K562 (cell line): ENCODE results near the gene AMPD1. TPM values are rescaled to one million over a fixed set of nuclear protein-coding genes. Genes with fewer than 3 reads are reported as not detected.

Source experiments
- AFF4 ChIP-seq: sonication (generic); formaldehyde crosslinking; IDR thresholded peaks from 2 replicates; pipeline ENCODE4 v1.8.0; 2023; ENCODE audit warnings: mild to moderate bottlenecking, missing genetic modification reagents
- BRD4 ChIP-seq: fragments of 200-600 bp; sonication (generic); IDR thresholded peaks from 2 replicates; pipeline ENCODE4 v1.6.1; 2017; ENCODE audit warnings: inconsistent platforms
- CTCF ChIP-seq, 3 experiments: IDR thresholded peaks in 2 of 3; conservative IDR thresholded peaks in 1 of 3; 2 replicates each; pipeline ENCODE4 v1.5.1; 2011 to 2012; ENCODE audit warnings: low read length in 3 of 3, mild to moderate bottlenecking in 3 of 3, control low read depth in 2 of 3, improper control_type of control experiment in 1 of 3, inconsistent platforms in 1 of 3, low read depth in 1 of 3, mixed read lengths in 1 of 3, moderate library complexity in 1 of 3; ENCODE audit not compliant: insufficient read depth in 2 of 3
- EWSR1 ChIP-seq: fragments of 450-650 bp; IDR thresholded peaks from 2 replicates; pipeline ENCODE4 v1.6.1; 2018; ENCODE audit warnings: borderline replicate concordance, mild to moderate bottlenecking, low read depth, moderate library complexity; ENCODE audit not compliant: partially characterized antibody
- FOXP1 ChIP-seq: sonication (generic); formaldehyde crosslinking; IDR thresholded peaks from 2 replicates; pipeline ENCODE4 v1.8.0; 2022; ENCODE audit warnings: mild to moderate bottlenecking, missing genetic modification reagents
- HBP1 ChIP-seq: fragments of 450-650 bp; formaldehyde crosslinking; IDR thresholded peaks from 2 replicates; pipeline ENCODE4 v1.4.0; 2022; ENCODE audit warnings: missing genetic modification characterization
- LARP7 ChIP-seq: fragments of 450-650 bp; IDR thresholded peaks from 2 replicates; pipeline ENCODE4 v1.6.1; 2016
- MCM5 ChIP-seq: fragments of 450-650 bp; IDR thresholded peaks from 2 replicates; pipeline ENCODE4 v1.6.1; 2016; ENCODE audit warnings: low read depth
- MXI1 ChIP-seq: IDR thresholded peaks from 2 replicates; pipeline ENCODE4 v1.6.1; 2011; ENCODE audit warnings: low read depth, mild to moderate bottlenecking, improper control_type of control experiment, low read length
- POLR2A ChIP-seq: fragments of 450-650 bp; conservative IDR thresholded peaks from 2 replicates; pipeline ENCODE4 v1.6.1; 2016
- POLR2H ChIP-seq: IDR thresholded peaks from 2 replicates; pipeline ENCODE4 v1.6.1; 2016; ENCODE audit warnings: missing genetic modification characterization, low read depth, mild to moderate bottlenecking, control low read depth, missing compliant biosample characterization, moderate library complexity
- SIN3A ChIP-seq, 2 experiments: fragments of 150-350 bp in 1 of 2; IDR thresholded peaks; 2 replicates each; pipeline ENCODE4 v1.6.1; 2011 to 2016; ENCODE audit warnings: borderline replicate concordance in 2 of 2, low read depth in 2 of 2, low read length in 2 of 2, mild to moderate bottlenecking in 2 of 2, moderate library complexity in 2 of 2; ENCODE audit not compliant: control insufficient read depth in 1 of 2
- SMAD3 ChIP-seq: fragments of 450-650 bp; formaldehyde crosslinking; conservative IDR thresholded peaks from 2 replicates; pipeline ENCODE4 v1.4.0; 2020; ENCODE audit warnings: mild to moderate bottlenecking
- ZNF445 ChIP-seq: fragments of 250-450 bp; sonication (Bioruptor Pico); IDR thresholded peaks from 2 replicates; pipeline ENCODE4 v1.4.0; 2020; ENCODE audit warnings: low read depth, mild to moderate bottlenecking, moderate library complexity
- polyA plus RNA-seq, 8 experiments: library from polyadenylated mRNA; depleted of rRNA in 4 of 8; stranded (reverse) in 5 of 8; unstranded in 3 of 8; fragments of >200 nt; fragmentation: Nextera tagmentation in 2 of 8; fragmentation: Illumina TruSeq in 1 of 8; extraction: Ambion mirVana in 2 of 8; extraction: Trizol in 1 of 8; gene quantifications; 2 replicates each; pipeline versions ENCODE4 v1.2.1 to v1.2.3, GENCODE V29; 2011 to 2014; ENCODE audit warnings: inconsistent platforms in 1 of 8, missing spikeins in 1 of 8
- total RNA-seq, 7 experiments: library from RNA; depleted of rRNA in 6 of 7; stranded (reverse); fragments of >200 nt in 6 of 7; fragmentation: Illumina TruSeq in 2 of 7; extraction: Trizol in 2 of 7; gene quantifications; 2 replicates each; pipeline versions ENCODE4 v1.2.1 to v1.2.3, GENCODE V29; 2011 to 2021; ENCODE audit warnings: low replicate concordance in 1 of 7
- TF ChIP-seq, protein P1 (sequence below): fragments of 450-650 bp; IDR thresholded peaks from 2 replicates; pipeline ENCODE4 v1.6.1; 2016
- TF ChIP-seq, protein P2 (sequence below): fragments of 450-650 bp; formaldehyde crosslinking; IDR thresholded peaks from 2 replicates; pipeline ENCODE4 v1.4.0; 2020; ENCODE audit warnings: mild to moderate bottlenecking, moderate library complexity
- TF ChIP-seq, protein P3 (sequence below): sonication (generic); formaldehyde crosslinking; IDR thresholded peaks from 2 replicates; pipeline ENCODE4 v1.9.0; 2022; ENCODE audit warnings: mild to moderate bottlenecking, missing genetic modification reagents

The AMPD1 gene
- total and polyA plus RNA-seq, 9 of the 15 experiments (the other 6 are each of a cell fraction or from before 2014, with no cell fraction given), result 0.04 to 0.17 TPM; not detected in 7

DNA sequence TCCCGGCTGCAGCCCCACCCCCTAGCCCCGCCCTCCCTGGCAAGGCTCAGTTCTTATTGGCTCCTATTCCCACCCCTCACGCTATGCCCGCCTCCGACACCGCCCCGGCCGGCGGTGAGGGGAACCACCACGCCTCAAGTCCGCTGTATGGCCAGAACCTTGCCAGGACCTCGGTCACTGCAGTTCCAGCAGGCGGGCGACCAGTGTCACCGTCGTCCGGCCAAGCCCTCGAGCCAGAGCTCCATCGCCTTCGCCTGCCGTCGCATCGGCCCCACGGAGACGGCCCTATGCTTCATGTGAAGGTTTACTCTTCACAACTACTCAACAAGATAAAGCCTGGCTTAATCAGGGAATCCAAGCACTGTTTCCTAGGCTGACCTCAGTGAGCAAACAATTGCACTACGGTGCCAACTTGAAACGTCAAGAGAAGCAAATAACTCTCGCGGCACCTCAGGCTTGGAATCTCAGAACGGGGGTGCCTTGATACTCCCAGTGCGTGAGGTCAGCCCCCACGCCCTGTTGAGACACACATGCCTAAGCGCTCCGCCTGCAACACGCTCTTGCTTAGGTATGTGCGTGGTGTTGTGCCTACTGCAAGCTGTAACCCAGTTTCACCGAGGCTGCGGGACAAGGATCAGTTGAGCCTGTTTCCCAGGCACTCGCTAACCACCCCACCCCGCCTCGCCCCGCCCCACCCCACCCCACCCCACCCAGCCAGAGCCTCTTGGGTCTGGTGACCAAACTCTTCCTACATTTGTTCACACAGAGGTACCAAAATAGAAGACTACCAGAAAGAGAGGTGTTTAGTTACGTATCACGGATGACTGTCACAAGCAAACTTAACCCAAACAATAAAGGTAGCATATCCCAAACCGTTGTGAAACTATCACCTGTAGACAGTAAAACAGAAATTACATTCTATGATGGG, 25.0 kb downstream of the AMPD1 start (continued):
- no peak for TF ChIP-seq HBP1 (CRISPR knock-in tag)
- TF ChIP-seq SIN3A (IDR thresholded peaks at IDR 0.05; ENCODE audit: borderline replicate concordance in 2 of 2, control insufficient read depth in 1 of 2, low read depth in 2 of 2, low read length in 2 of 2), result no peak
- TF ChIP-seq, protein P1, sequence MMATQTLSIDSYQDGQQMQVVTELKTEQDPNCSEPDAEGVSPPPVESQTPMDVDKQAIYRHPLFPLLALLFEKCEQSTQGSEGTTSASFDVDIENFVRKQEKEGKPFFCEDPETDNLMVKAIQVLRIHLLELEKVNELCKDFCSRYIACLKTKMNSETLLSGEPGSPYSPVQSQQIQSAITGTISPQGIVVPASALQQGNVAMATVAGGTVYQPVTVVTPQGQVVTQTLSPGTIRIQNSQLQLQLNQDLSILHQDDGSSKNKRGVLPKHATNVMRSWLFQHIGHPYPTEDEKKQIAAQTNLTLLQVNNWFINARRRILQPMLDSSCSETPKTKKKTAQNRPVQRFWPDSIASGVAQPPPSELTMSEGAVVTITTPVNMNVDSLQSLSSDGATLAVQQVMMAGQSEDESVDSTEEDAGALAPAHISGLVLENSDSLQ, result peak; percentile 97
- TF ChIP-seq, protein P2, sequence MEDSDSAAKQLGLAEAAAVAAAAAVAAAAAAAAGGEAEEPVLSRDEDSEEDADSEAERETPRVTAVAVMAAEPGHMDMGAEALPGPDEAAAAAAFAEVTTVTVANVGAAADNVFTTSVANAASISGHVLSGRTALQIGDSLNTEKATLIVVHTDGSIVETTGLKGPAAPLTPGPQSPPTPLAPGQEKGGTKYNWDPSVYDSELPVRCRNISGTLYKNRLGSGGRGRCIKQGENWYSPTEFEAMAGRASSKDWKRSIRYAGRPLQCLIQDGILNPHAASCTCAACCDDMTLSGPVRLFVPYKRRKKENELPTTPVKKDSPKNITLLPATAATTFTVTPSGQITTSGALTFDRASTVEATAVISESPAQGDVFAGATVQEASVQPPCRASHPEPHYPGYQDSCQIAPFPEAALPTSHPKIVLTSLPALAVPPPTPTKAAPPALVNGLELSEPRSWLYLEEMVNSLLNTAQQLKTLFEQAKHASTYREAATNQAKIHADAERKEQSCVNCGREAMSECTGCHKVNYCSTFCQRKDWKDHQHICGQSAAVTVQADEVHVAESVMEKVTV (CRISPR knock-in tag), result no peak
- TF ChIP-seq EWSR1, result no peak
- TF ChIP-seq AFF4 (CRISPR knock-in tag), result no peak
- TF ChIP-seq MCM5, result no peak
- no peak for TF ChIP-seq FOXP1 (CRISPR knock-in tag)
- TF ChIP-seq, protein P3, sequence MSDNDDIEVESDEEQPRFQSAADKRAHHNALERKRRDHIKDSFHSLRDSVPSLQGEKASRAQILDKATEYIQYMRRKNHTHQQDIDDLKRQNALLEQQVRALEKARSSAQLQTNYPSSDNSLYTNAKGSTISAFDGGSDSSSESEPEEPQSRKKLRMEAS (CRISPR knock-in tag), result no peak
- no peak for TF ChIP-seq LARP7
- no peak for TF ChIP-seq BRD4
- no peak for TF ChIP-seq ZNF445 (CRISPR knock-in tag)
- TF ChIP-seq POLR2H (tag), result no peak
- TF ChIP-seq SMAD3, result no peak
- 0 out of 6 replicates have a peak, but pooled peaks of 1 of the 3 experiments have one; percentile 11 for TF ChIP-seq CTCF (IDR thresholded peaks at IDR 0.05 in 2 of 3, conservative IDR thresholded peaks at IDR 0.05 in 1 of 3; ENCODE audit: insufficient read depth in 2 of 3, low read depth in 1 of 3, low read length in 3 of 3)
- TF ChIP-seq POLR2A, result no peak
- TF ChIP-seq MXI1, result no peak
